Hair follicular keratinocyte (primary cell): ENCODE data around the gene TICRR. TPM values are rescaled to one million over a fixed set of nuclear protein-coding genes. Genes with fewer than 3 reads are reported as not detected.

Source experiments
- total RNA-seq: library from RNA; depleted of rRNA; stranded (reverse); fragments of >200 nt; gene quantifications from 2 replicates; pipeline ENCODE4 v1.2.3, GENCODE V29; 2015

The TICRR gene, protein sequence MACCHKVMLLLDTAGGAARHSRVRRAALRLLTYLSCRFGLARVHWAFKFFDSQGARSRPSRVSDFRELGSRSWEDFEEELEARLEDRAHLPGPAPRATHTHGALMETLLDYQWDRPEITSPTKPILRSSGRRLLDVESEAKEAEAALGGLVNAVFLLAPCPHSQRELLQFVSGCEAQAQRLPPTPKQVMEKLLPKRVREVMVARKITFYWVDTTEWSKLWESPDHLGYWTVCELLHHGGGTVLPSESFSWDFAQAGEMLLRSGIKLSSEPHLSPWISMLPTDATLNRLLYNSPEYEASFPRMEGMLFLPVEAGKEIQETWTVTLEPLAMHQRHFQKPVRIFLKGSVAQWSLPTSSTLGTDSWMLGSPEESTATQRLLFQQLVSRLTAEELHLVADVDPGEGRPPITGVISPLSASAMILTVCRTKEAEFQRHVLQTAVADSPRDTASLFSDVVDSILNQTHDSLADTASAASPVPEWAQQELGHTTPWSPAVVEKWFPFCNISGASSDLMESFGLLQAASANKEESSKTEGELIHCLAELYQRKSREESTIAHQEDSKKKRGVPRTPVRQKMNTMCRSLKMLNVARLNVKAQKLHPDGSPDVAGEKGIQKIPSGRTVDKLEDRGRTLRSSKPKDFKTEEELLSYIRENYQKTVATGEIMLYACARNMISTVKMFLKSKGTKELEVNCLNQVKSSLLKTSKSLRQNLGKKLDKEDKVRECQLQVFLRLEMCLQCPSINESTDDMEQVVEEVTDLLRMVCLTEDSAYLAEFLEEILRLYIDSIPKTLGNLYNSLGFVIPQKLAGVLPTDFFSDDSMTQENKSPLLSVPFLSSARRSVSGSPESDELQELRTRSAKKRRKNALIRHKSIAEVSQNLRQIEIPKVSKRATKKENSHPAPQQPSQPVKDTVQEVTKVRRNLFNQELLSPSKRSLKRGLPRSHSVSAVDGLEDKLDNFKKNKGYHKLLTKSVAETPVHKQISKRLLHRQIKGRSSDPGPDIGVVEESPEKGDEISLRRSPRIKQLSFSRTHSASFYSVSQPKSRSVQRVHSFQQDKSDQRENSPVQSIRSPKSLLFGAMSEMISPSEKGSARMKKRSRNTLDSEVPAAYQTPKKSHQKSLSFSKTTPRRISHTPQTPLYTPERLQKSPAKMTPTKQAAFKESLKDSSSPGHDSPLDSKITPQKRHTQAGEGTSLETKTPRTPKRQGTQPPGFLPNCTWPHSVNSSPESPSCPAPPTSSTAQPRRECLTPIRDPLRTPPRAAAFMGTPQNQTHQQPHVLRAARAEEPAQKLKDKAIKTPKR (N-terminal part only)
- total RNA-seq = 3.9 and 8.9 TPM in 2 replicates

DNA sequence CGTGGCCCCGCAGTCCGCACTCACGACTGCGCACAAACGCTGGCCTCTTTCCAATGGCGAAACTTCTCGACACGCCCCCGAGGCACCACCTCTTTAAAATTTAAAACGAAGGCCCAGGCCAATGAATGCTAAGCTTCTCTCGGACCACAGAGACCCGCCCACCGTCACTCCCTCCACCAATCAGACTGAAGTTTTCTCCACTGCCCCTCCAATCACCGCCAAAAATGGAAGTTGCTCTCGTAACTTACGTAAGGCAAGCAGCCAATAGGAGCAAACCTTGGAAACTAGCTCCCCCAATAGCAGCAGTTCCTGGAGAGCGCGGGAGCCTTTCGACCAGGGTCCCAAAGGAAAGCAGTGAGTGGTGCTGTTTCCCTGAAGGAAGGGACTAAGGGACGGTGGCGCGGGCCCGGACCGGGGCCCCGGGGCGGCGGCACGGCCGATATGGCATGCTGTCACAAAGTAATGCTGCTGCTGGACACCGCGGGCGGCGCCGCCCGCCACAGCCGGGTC, at the start of gene TICRR:
Gene TICRR, plus strand, starts transcription at position 324 of the 510 bp plus-strand sequence. Its CDS starts 118 bp downstream, at position 442.

DNA sequence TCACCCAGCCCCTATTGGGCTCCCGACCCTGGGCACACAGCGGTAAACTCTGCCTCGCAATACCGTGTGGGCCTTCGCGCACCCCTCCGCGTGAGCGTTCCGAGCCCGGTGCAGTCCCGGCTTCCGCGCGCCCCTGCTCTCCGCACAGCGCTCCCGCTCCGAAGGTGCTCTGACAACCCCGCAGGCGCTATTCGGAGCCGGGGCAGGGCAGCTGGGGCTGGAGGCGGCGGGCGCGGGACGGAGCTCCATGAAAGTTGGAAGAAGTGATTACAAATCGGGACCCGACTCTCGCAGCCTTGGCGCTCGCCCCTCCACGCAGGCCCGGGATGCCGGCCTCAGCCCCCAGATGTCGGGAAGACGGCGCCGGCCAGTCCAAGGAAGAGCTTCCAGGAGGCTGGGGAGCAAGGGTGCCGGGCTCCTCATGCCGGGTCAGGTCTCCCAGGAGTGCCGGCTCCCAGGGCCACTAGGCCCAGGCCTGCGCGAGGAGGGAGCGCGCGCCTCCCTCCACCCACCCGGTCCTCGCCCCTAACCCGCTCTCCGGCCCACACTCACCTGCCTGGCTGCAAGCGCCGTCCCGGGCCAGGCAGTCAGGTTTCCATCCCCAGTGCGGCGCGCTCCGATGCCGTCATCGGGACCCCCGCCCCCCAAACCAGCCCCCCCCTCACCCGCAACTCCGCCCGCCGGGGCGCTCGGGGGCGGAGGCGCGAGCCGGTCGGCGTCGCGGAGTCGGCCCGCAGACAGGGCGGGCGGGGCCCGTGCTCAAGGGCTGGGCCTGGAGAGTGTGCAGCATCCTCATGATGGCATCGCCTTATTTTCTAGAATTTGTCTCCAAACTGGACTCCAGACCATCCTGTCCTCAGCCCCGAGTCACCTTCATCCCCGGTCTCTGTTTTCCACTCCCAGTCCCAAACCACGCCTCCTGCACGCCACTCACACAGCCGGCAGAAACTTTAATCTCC, 79.9 kb downstream of the TICRR start, which contains the start of gene KIF7:
Gene KIF7, minus strand, starts transcription at position 621 of the 959 bp plus-strand sequence. CDS start 2,537 bp downstream, outside the sequence.

Other genes with a start within 250 kb of the TICRR start
- gene POLG, start 240.6 kb upstream of the TICRR start, total RNA-seq = 75.7 and 86.0 TPM in 2 replicates
- 15.5 and 22.8 TPM in 2 replicates for gene RHCG, start 78.9 kb upstream of the TICRR start, total RNA-seq
- 4.5 and 6.2 TPM in 2 replicates for gene KIF7, start 80.0 kb downstream of the TICRR start, total RNA-seq
- 0.08 and 0.42 TPM in 2 replicates for gene PLIN1, start 103.9 kb downstream of the TICRR start, total RNA-seq
- gene PEX11A, start 115.3 kb downstream of the TICRR start, total RNA-seq = 4.8 and 6.2 TPM in 2 replicates
- not detected in 2 replicates for gene WDR93, start 115.3 kb downstream of the TICRR start, total RNA-seq
- 0.78 and 0.84 TPM in 2 replicates for gene MESP1, start 175.8 kb downstream of the TICRR start, total RNA-seq
- gene MESP2, start 200.9 kb downstream of the TICRR start, total RNA-seq = 1.4 and 1.7 TPM in 2 replicates
- gene ANPEP, start 239.4 kb downstream of the TICRR start, total RNA-seq = 30.9 and 64.4 TPM in 2 replicates